Thyroid gland (tissue), 4 donors: ENCODE measurements around the gene POMT1. TPM values are rescaled to one million over a fixed set of nuclear protein-coding genes. Genes with fewer than 3 reads are reported as not detected.
"Not testable (repeated sequence)": the region's sequence is repeated elsewhere in the genome, so short reads cannot be mapped to it uniquely, and the experiment has no call there.

Source experiments
- DNase-seq, 2 donors: peaks; one replicate each; pipeline ENCODE4 v3.0.0-alpha.2; 2019
- H3K27ac ChIP-seq, 3 donors: fragments of 200-600 bp; sonication (generic); 1 replicate in 2 of 3; 2 replicates in 1 of 3; pipeline ENCODE4 v1.5.1; 2016 to 2019; ENCODE audit warnings: mild to moderate bottlenecking in 1 of 3, moderate library complexity in 1 of 3
- H3K27me3 ChIP-seq: fragments of 200-600 bp; sonication (generic); one replicate; pipeline ENCODE4 v1.5.1; 2019
- H3K36me3 ChIP-seq, 2 donors: fragments of 200-600 bp; sonication (generic); one replicate each; pipeline ENCODE4 v1.5.1; 2016 to 2019
- H3K4me1 ChIP-seq, 2 donors: fragments of 200-600 bp; sonication (generic); one replicate each; pipeline ENCODE4 v1.5.1; 2017 to 2019
- H3K4me3 ChIP-seq, 3 donors: fragments of 200-600 bp; sonication (generic); replicated peaks in 1 of 3; 1 replicate in 2 of 3; 2 replicates in 1 of 3; pipeline ENCODE4 v1.5.1; 2016; ENCODE audit warnings: mild to moderate bottlenecking in 1 of 3
- H3K9me3 ChIP-seq: fragments of 200-600 bp; sonication (generic); one replicate; pipeline ENCODE4 v1.5.1; 2017
- POLR2A ChIP-seq, 2 donors: fragments of 450-650 bp; IDR thresholded peaks; one replicate each; pipeline ENCODE4 v1.6.1; 2017; ENCODE audit warnings: antibody characterized with exemption in 2 of 2, mild to moderate bottlenecking in 2 of 2, moderate library complexity in 1 of 2
- WGBS, 2 donors: methylation state at CpG; one replicate each; pipeline ENCODE4 v1.1.5; 2017; 5-methylcytosine and 5-hydroxymethylcytosine counted together
- intact Hi-C: fragments of 100-400 bp; cut with DNase I; formaldehyde crosslinking; loops from one replicate; pipeline ENCODE4 v1.15.1; 2023
- total RNA-seq, 4 donors: library from RNA; depleted of rRNA; stranded (reverse); fragments of >200 nt; gene quantifications; one replicate each; pipeline ENCODE4 v1.2.3, GENCODE V29; 2016
- TF ChIP-seq, protein P1 (sequence below), 6 experiments: fragments of 200-600 bp in 3 of 6; fragments of 450-650 bp in 3 of 6; sonication (generic) in 3 of 6; IDR thresholded peaks; one replicate each; pipeline ENCODE4 v1.5.1; 2016 to 2019; ENCODE audit warnings: antibody characterized with exemption in 6 of 6, mild to moderate bottlenecking in 2 of 6, inconsistent platforms in 1 of 6, moderate library complexity in 1 of 6

POMT1 gene, protein sequence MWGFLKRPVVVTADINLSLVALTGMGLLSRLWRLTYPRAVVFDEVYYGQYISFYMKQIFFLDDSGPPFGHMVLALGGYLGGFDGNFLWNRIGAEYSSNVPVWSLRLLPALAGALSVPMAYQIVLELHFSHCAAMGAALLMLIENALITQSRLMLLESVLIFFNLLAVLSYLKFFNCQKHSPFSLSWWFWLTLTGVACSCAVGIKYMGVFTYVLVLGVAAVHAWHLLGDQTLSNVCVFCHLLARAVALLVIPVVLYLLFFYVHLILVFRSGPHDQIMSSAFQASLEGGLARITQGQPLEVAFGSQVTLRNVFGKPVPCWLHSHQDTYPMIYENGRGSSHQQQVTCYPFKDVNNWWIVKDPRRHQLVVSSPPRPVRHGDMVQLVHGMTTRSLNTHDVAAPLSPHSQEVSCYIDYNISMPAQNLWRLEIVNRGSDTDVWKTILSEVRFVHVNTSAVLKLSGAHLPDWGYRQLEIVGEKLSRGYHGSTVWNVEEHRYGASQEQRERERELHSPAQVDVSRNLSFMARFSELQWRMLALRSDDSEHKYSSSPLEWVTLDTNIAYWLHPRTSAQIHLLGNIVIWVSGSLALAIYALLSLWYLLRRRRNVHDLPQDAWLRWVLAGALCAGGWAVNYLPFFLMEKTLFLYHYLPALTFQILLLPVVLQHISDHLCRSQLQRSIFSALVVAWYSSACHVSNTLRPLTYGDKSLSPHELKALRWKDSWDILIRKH
- 10 to 100 TPM; 21.8 to 51.0 (median 33.9) TPM for total RNA-seq

- peak in 1 of 2 donors; percentile 64 for TF ChIP-seq POLR2A (IDR thresholded peaks at IDR 0.05)
- TF ChIP-seq, protein P1, sequence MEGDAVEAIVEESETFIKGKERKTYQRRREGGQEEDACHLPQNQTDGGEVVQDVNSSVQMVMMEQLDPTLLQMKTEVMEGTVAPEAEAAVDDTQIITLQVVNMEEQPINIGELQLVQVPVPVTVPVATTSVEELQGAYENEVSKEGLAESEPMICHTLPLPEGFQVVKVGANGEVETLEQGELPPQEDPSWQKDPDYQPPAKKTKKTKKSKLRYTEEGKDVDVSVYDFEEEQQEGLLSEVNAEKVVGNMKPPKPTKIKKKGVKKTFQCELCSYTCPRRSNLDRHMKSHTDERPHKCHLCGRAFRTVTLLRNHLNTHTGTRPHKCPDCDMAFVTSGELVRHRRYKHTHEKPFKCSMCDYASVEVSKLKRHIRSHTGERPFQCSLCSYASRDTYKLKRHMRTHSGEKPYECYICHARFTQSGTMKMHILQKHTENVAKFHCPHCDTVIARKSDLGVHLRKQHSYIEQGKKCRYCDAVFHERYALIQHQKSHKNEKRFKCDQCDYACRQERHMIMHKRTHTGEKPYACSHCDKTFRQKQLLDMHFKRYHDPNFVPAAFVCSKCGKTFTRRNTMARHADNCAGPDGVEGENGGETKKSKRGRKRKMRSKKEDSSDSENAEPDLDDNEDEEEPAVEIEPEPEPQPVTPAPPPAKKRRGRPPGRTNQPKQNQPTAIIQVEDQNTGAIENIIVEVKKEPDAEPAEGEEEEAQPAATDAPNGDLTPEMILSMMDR (IDR thresholded peaks at IDR 0.05) = peak in 2 of 6 experiments; percentile 2 to 19
- H3K27me3 ChIP-seq = no peaks in the 10 kb centered on the region
- intact Hi-C loops = no loop called here
- peaks cover under 1 to 16% of the 10 kb centered on the region in 2 donors for H3K36me3 ChIP-seq
- peak within 1 kb of the TSS; percentile 66 to 85 (median 82) for H3K4me3 ChIP-seq
- H3K4me1 ChIP-seq = peaks cover 13 to 17% of the 10 kb centered on the region in 2 donors
- peak; percentile 87 to 89 for DNase-seq
- no peaks in the 10 kb centered on the region for H3K9me3 ChIP-seq
- 1 to 2% methylated on average over 34 to 44 of the region's 83 CpGs for WGBS, 2 donors
- H3K27ac ChIP-seq = peak within 1 kb of the TSS in 2 of 3 donors; percentile 46 to 52
Measured at GRCh38 chr9:131502781-131503625, at the start of gene POMT1. POMT1 (plus strand) TSS chr9:131502918; CDS start chr9:131504219, 1,301 bp downstream.

GRCh38 chr9:131454028-131454427 is 48.7 kb upstream of the POMT1 start:
- intact Hi-C loops = no loop called here
- Histone ChIP-seq H3K4me1 (no peaks in the 10 kb centered on the region), H3K4me3 (no peak overlapping the region), H3K9me3 (no peaks in the 10 kb centered on the region), H3K27ac (no peak overlapping the region), H3K36me3 (peaks cover 51 to 52% of the 10 kb centered on the region in 2 donors), H3K27me3 (no peaks in the 10 kb centered on the region)
- TF ChIP-seq, protein P1 (IDR thresholded peaks at IDR 0.05) = no peak
- TF ChIP-seq POLR2A (IDR thresholded peaks at IDR 0.05) = no peak
- no peak for DNase-seq

GRCh38 chr9:131455655-131456054 is 47.1 kb upstream of the POMT1 start:
- intact Hi-C loops, H3K4me3 ChIP-seq, H3K27me3 ChIP-seq, H3K27ac ChIP-seq, H3K9me3 ChIP-seq, H3K4me1 ChIP-seq, DNase-seq: not testable (repeated sequence)
- peaks cover 61 to 62% of the 10 kb centered on the region in 2 donors for H3K36me3 ChIP-seq
- 95 to 98% methylated on average over 10 of the region's 10 CpGs for WGBS, 2 donors

- TF ChIP-seq POLR2A (IDR thresholded peaks at IDR 0.05) = no peak
- TF ChIP-seq, protein P1 (IDR thresholded peaks at IDR 0.05) = no peak
- no peak for DNase-seq
Measured at GRCh38 chr9:131457746-131458145, 45.0 kb upstream of the POMT1 start.

DNA sequence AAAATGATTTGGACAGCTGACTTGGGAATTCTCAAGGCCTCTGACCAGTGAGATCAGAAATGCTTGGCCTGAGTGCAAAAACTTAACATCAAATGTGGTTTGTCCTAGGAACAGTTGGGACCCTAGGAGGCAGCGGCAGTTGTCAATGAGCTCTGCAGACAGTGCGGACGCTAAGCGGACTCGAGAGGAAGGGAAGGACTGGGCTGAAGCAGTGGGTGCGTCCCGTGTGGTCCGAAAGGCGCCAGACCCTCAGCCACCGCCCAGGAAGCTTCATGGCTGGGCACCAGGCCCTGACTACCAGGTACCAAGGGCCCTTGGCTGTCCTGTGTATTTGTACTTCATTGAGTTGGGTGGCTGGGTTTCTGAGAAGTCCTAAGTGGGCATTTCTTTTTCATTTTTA is 43.7 kb upstream of the POMT1 start:
- 91 to 94% methylated on average over 10 of the region's 10 CpGs for WGBS, 2 donors
- DNase-seq = no peak

More at GRCh38 chr9:131457746-131458145, 45.0 kb upstream of the POMT1 start:
- Histone ChIP-seq H3K27ac (no peak overlapping the region), H3K4me1 (no peaks in the 10 kb centered on the region), H3K27me3 (no peaks in the 10 kb centered on the region), H3K36me3 (peaks cover 71 to 72% of the 10 kb centered on the region in 2 donors), H3K4me3 (no peak overlapping the region), H3K9me3 (no peaks in the 10 kb centered on the region)
- intact Hi-C loops = no loop called here
- 93 to 94% methylated on average over 10 of the region's 10 CpGs for WGBS, 2 donors

More for the DNA sequence above, 43.7 kb upstream of the POMT1 start:
- no peaks in the 10 kb centered on the region for H3K4me1 ChIP-seq
- no peak for TF ChIP-seq POLR2A (IDR thresholded peaks at IDR 0.05)
- TF ChIP-seq, protein P1 (IDR thresholded peaks at IDR 0.05) = no peak
- H3K36me3 ChIP-seq = peaks cover 71 to 78% of the 10 kb centered on the region in 2 donors
- no peaks in the 10 kb centered on the region for H3K27me3 ChIP-seq
- intact Hi-C loops = no loop called here
- H3K4me3 ChIP-seq = no peak overlapping the region
- no peak overlapping the region for H3K27ac ChIP-seq
- no peaks in the 10 kb centered on the region for H3K9me3 ChIP-seq
